Neural cell (in vitro differentiated cells): ENCODE data around the gene EPS15. TPM values are rescaled to one million over a fixed set of nuclear protein-coding genes. Genes with fewer than 3 reads are reported as not detected.
"Not testable (repeated sequence)": the region's sequence is repeated elsewhere in the genome, so short reads cannot be mapped to it uniquely, and the experiment has no call there.

Experiments
- H2AFZ ChIP-seq: fragments of 200-600, 300-800 bp; sonication (generic), shearing (Covaris generic); 2 replicates; pipeline ENCODE4 v1.6.0; 2014; ENCODE audit warnings: low read depth, mild to moderate bottlenecking, antibody characterized with exemption, low read length, moderate library complexity
- H3F3A ChIP-seq: fragments of 200-600 bp; shearing (Covaris generic); 2 replicates; pipeline ENCODE4 v1.6.1; 2016; ENCODE audit warnings: mild to moderate bottlenecking, moderate library complexity, mixed read lengths, antibody characterized with exemption, low read length; ENCODE audit not compliant: insufficient read depth, poor library complexity, severe bottlenecking
- H3K27ac ChIP-seq: fragments of 200-600, 300-800 bp; sonication (generic), shearing (Covaris generic); 2 replicates; pipeline ENCODE4 v1.5.1; 2014; ENCODE audit warnings: mild to moderate bottlenecking, low read length, moderate library complexity
- H3K27me3 ChIP-seq: fragments of 300-800, 200-600 bp; sonication (generic), shearing (Covaris generic); 2 replicates; pipeline ENCODE4 v1.6.0; 2014; ENCODE audit warnings: mild to moderate bottlenecking, low read depth, low read length, moderate library complexity; ENCODE audit not compliant: insufficient read depth
- H3K36me3 ChIP-seq: fragments of 300-800, 200-600 bp; sonication (generic), shearing (Covaris generic); 2 replicates; pipeline ENCODE4 v1.5.1; 2014; ENCODE audit warnings: mild to moderate bottlenecking, antibody characterized with exemption, low read length, moderate library complexity; ENCODE audit not compliant: insufficient read depth
- H3K4me2 ChIP-seq: fragments of 300-800, 200-600 bp; sonication (generic), shearing (Covaris generic); 2 replicates; pipeline ENCODE4 v1.6.0; 2014; ENCODE audit warnings: mild to moderate bottlenecking, low read length
- H3K4me3 ChIP-seq: fragments of 300-800, 200-600 bp; sonication (generic), shearing (Covaris generic); 2 replicates; pipeline ENCODE4 v1.5.1; 2014; ENCODE audit warnings: mild to moderate bottlenecking, low read length, moderate library complexity
- H3K79me2 ChIP-seq: fragments of 200-600 bp; shearing (Covaris generic); replicated peaks from 2 replicates; pipeline ENCODE4 v1.6.0; 2014; ENCODE audit warnings: mild to moderate bottlenecking, low read length, moderate library complexity; ENCODE audit not compliant: insufficient read depth
- H3K9ac ChIP-seq: fragments of 300-800, 200-600 bp; sonication (generic), shearing (Covaris generic); 2 replicates; pipeline ENCODE4 v1.6.1; 2016; ENCODE audit warnings: mild to moderate bottlenecking, low read length, mixed read lengths
- H3K9me2 ChIP-seq: fragments of 200-600 bp; shearing (Covaris generic); 2 replicates; pipeline ENCODE4 v1.6.1; 2016; ENCODE audit warnings: mild to moderate bottlenecking, low read length, mixed read lengths; ENCODE audit not compliant: insufficient read depth
- H3K9me3 ChIP-seq: fragments of 200-600, 300-800 bp; sonication (generic), shearing (Covaris generic); 2 replicates; pipeline ENCODE4 v1.6.1; 2016; ENCODE audit warnings: mild to moderate bottlenecking, mixed run types, low read length, moderate library complexity, mixed read lengths
- H4K20me1 ChIP-seq: fragments of 200-600 bp; shearing (Covaris generic); 2 replicates; pipeline ENCODE4 v1.6.1; 2016; ENCODE audit warnings: mild to moderate bottlenecking, mixed run types; ENCODE audit not compliant: insufficient read depth
- CTCF ChIP-seq: fragments of 450-650 bp; IDR thresholded peaks from 2 replicates; pipeline ENCODE4 v1.5.1; 2014; ENCODE audit warnings: antibody characterized with exemption, mild to moderate bottlenecking, moderate library complexity; ENCODE audit not compliant: poor library complexity, severe bottlenecking
- EP300 ChIP-seq: fragments of 450-650 bp; conservative IDR thresholded peaks from 2 replicates; pipeline ENCODE4 v1.6.1; 2014; ENCODE audit warnings: antibody characterized with exemption, mild to moderate bottlenecking, moderate library complexity; ENCODE audit not compliant: poor library complexity, severe bottlenecking
- EZH2 ChIP-seq: fragments of 200-600, 300-800 bp; shearing (Covaris generic), sonication (generic); IDR thresholded peaks from 2 replicates; pipeline ENCODE4 v1.6.1; 2014; ENCODE audit warnings: antibody characterized with exemption, low read length, borderline replicate concordance, mild to moderate bottlenecking; ENCODE audit not compliant: insufficient read depth, poor library complexity, severe bottlenecking
- MXI1 ChIP-seq: fragments of 450-650 bp; conservative IDR thresholded peaks from 2 replicates; pipeline ENCODE4 v1.6.1; 2014; ENCODE audit warnings: antibody characterized with exemption, mild to moderate bottlenecking; ENCODE audit not compliant: poor library complexity, severe bottlenecking
- POLR2AphosphoS5 ChIP-seq: IDR thresholded peaks from 2 replicates; pipeline ENCODE4 v1.6.1; 2012
- RAD21 ChIP-seq: fragments of 450-650 bp; conservative IDR thresholded peaks from 2 replicates; pipeline ENCODE4 v1.6.1; 2014; ENCODE audit warnings: antibody characterized with exemption, mild to moderate bottlenecking, moderate library complexity
- REST ChIP-seq: IDR thresholded peaks from 2 replicates; pipeline ENCODE4 v1.6.1; 2012; ENCODE audit warnings: borderline replicate concordance
- SMC3 ChIP-seq: fragments of 450-650 bp; conservative IDR thresholded peaks from 2 replicates; pipeline ENCODE4 v1.6.1; 2014; ENCODE audit warnings: antibody characterized with exemption, mild to moderate bottlenecking, moderate library complexity; ENCODE audit not compliant: poor library complexity
- TAF1 ChIP-seq: IDR thresholded peaks from 2 replicates; pipeline ENCODE4 v1.6.1; 2012; ENCODE audit warnings: low read depth
- polyA plus RNA-seq: library from polyadenylated mRNA; depleted of rRNA; stranded (reverse); fragments of >200 nt; gene quantifications from 2 replicates; pipeline ENCODE4 v1.2.3, GENCODE V29; 2014

Gene EPS15
- polyA plus RNA-seq, 1 donor from 2014 or later, result 101 TPM

- no peaks in the 10 kb centered on the region for H3K79me2 ChIP-seq
- H4K20me1 ChIP-seq, result no peaks in the 10 kb centered on the region
- no peaks in the 10 kb centered on the region for H3K36me3 ChIP-seq
- TF ChIP-seq POLR2AphosphoS5 (no peak), SMC3 (no peak), EP300 (no peak)
- H2AFZ ChIP-seq, result no peak overlapping the region
- H3K27ac ChIP-seq, result no peak overlapping the region
- no peak overlapping the region for H3K9ac ChIP-seq
- H3K9me2 ChIP-seq, result no peaks in the 10 kb centered on the region
- H3F3A ChIP-seq, result no peaks in the 10 kb centered on the region
- no peaks in the 10 kb centered on the region for H3K9me3 ChIP-seq
- H3K4me3 ChIP-seq, result no peak overlapping the region
- H3K27me3 ChIP-seq, result no peaks in the 10 kb centered on the region
- H3K4me2 ChIP-seq, result no peak overlapping the region
Measured at GRCh38 chr1:51534447-51534846, 15.4 kb upstream of the EPS15 start.

- Histone ChIP-seq H3K27me3 (no peaks in the 10 kb centered on the region), H4K20me1 (no peaks in the 10 kb centered on the region), H3K4me2 (no peak overlapping the region), H3F3A (no peaks in the 10 kb centered on the region), H3K4me3 (no peak overlapping the region), H3K27ac (no peak overlapping the region), H3K9ac (no peak overlapping the region), H3K79me2 (no peaks in the 10 kb centered on the region), H2AFZ (no peak overlapping the region), H3K36me3 (no peaks in the 10 kb centered on the region), H3K9me2 (no peaks in the 10 kb centered on the region), H3K9me3 (no peaks in the 10 kb centered on the region)
- TF ChIP-seq MXI1, result no peak
- TF ChIP-seq SMC3, result no peak
- TF ChIP-seq EZH2, result no peak
- no peak for TF ChIP-seq CTCF
- TF ChIP-seq TAF1, result no peak
- TF ChIP-seq RAD21, result no peak
- TF ChIP-seq POLR2AphosphoS5, result no peak
- TF ChIP-seq EP300, result no peak
- TF ChIP-seq REST, result no peak
Measured at GRCh38 chr1:51532853-51533252, 13.8 kb upstream of the EPS15 start.

GRCh38 chr1:51530447-51530846 is 11.4 kb upstream of the EPS15 start:
- H4K20me1 ChIP-seq, H3K79me2 ChIP-seq, H3K9me2 ChIP-seq, H3K4me3 ChIP-seq, H3K27me3 ChIP-seq, H3K27ac ChIP-seq, H3K9ac ChIP-seq, H3K36me3 ChIP-seq, H3K4me2 ChIP-seq, H2AFZ ChIP-seq, H3F3A ChIP-seq, H3K9me3 ChIP-seq: not testable (repeated sequence)
